NCI-H1105 treated with DMSO at 0.1 percent for 48 hours (cell line): Measurements from ENCODE around the gene TUBB4A.

Source experiments
- DNase-seq: peaks from one replicate; lab custom pipeline; 2025; lab: John Stamatoyannopoulos, UW

The TUBB4A gene

GRCh38 chr19:6494438-6495036 lies 7.6 kb downstream of the TUBB4A start:
- DNase-seq = no peak

GRCh38 chr19:6491802-6492592 lies 10.1 kb downstream of the TUBB4A start:
- no peak for DNase-seq

- DNase-seq = no peak
Observed at GRCh38 chr19:6490134-6490533, 12.0 kb downstream of the TUBB4A start.

- no peak for DNase-seq
Observed at GRCh38 chr19:6489278-6490061, 12.6 kb downstream of the TUBB4A start.

- DNase-seq = no peak
Observed at GRCh38 chr19:6484831-6485230, 17.3 kb downstream of the TUBB4A start.

- no peak for DNase-seq
Observed at GRCh38 chr19:6484230-6484629, 17.9 kb downstream of the TUBB4A start.

- no peak for DNase-seq
Observed at GRCh38 chr19:6483235-6483634, 18.9 kb downstream of the TUBB4A start.

- no peak for DNase-seq
Observed at GRCh38 chr19:6482343-6482686, 19.8 kb downstream of the TUBB4A start.

GRCh38 chr19:6481541-6482342 lies 20.4 kb downstream of the TUBB4A start, which contains the start of gene DENND1C:
Gene DENND1C (minus strand): TSS chr19:6481787. CDS start chr19:6481695, 92 bp downstream.
- DNase-seq = no peak

- no peak for DNase-seq
Observed at GRCh38 chr19:6480848-6481415, 21.2 kb downstream of the TUBB4A start.

GRCh38 chr19:6479836-6480398 lies 22.2 kb downstream of the TUBB4A start:
- DNase-seq = no peak

- no peak for DNase-seq
Observed at GRCh38 chr19:6478815-6479214, 23.3 kb downstream of the TUBB4A start.

GRCh38 chr19:6476896-6477431 lies 25.1 kb downstream of the TUBB4A start:
- DNase-seq = no peak

GRCh38 chr19:6476155-6476895 lies 25.8 kb downstream of the TUBB4A start:
- DNase-seq = no peak

- DNase-seq = no peak
Observed at GRCh38 chr19:6475321-6476108, 26.6 kb downstream of the TUBB4A start.

- no peak for DNase-seq
Observed at GRCh38 chr19:6473647-6474046, 28.5 kb downstream of the TUBB4A start.

GRCh38 chr19:6472713-6473112 lies 29.4 kb downstream of the TUBB4A start:
- no peak for DNase-seq

GRCh38 chr19:6471076-6471475 lies 31.0 kb downstream of the TUBB4A start:
- no peak for DNase-seq

GRCh38 chr19:6470173-6470572 lies 31.9 kb downstream of the TUBB4A start:
- DNase-seq = no peak

GRCh38 chr19:6467384-6467783 lies 34.7 kb downstream of the TUBB4A start:
- no peak for DNase-seq
